ENCODE measurements around the gene NRP1.

NRP1 gene

DNA sequence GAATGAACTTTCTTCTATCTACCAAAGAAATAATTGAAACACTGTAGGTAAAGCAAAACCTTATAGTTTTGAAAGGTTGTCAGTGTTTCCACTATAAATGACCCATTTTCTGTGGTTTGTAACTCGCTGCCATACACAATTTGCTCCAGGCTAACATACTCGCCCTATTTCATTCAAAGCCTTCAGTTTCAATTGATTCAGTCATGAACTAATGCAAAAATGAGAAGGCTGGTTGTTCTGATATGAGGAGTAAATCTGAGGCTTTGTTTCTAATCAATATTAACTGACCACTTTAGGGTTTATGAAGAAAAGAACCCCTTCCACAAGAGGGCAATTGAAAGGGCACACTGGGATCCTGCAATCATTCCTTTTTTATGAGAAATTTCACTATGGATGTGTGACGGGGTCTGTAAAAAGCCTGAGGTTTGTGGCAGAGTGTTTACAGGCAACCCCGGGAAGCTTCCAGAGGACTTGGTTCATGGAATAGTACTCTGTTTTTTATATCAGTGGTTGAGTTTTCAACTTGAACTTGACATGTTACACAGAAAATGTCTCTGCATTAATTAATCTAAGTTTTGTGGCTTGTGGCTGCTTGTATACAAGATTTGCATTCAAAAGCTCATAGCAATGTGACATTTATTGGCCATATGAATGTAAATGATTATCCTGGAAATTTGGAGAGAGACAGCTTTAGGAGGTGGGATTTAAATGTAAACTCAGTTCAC is 133.2 kb downstream of the NRP1 start:
- no peak for DNase-seq

DNA sequence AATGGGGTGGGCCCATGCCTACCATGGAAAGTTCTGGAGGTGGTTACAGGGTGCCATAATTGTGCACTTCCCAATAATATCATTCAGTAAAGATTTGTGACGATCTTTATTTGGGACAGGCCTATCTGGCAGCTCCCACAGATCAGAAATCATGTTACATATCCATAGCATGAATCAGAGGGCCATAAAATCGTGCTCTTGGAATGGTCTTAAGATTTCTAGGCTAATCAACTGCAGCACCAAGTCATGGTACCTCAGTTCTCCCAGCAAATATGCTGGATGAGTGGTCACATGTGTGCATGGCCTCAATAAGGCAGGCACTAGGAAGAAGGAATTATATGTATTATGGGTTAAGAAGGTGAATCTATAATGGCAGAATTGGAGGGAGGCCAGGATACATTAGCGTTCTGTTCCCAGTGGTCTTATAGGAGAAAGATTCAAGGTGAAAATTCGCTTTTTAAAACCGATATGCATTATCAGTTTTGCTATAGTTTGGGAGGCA is 134.7 kb downstream of the NRP1 start:
- no peak for DNase-seq

DNA sequence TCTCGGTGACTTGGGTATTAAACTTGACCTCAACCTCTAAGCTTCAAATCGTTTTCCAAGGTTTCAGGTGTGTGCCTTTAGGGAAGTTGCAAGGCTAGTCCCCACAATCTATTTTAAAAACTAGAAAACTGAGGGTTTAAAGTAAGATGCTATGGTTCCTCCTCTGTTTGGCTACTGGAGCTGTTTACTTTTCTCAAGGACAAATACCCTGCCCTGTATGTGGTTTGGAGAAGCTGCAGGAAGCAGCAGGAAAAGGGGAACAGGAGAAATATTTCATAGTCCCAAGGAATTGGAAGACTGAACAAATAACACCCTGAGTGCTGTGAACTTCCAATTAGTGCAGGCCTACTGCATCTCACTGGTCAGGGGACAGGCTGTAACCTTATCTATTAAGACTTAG is 135.9 kb downstream of the NRP1 start:
- no peak for DNase-seq

DNA sequence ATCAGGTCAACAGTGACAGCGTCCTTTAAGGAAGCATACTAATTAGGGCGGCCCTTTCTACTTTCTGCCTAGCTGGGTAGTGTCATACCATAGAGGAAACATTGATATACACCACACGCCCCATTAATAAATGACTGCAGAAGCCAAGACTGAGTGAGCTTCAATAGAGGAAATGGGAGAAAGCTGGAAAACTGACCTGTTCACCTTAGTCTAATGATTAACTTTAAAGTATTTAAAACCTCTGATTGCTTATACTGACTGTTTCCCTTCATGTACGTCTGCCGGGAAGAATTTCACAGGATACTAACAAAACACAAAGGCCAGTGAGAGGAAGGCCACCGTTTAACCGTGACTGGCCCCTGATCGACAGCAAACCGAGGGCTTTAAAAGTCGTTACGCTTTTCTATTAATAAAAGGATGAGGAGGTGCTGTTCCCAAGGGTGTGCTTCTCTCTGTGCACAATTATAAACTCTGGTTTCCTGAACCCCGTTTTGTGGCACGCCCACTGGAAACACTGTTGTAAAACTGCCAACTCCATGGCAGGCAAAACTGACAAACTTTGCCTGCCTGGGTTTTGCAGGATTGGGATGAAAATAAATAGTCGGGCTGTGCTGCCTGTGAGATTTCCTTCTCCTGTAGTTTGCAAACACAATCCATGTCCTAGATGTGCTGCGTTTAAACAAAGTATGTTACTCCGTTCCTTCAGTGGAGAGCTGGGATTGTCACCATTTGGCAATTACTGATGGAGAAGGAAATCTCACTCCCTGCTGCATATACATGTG is 137.6 kb downstream of the NRP1 start:
- DNase-seq: no peak

DNA sequence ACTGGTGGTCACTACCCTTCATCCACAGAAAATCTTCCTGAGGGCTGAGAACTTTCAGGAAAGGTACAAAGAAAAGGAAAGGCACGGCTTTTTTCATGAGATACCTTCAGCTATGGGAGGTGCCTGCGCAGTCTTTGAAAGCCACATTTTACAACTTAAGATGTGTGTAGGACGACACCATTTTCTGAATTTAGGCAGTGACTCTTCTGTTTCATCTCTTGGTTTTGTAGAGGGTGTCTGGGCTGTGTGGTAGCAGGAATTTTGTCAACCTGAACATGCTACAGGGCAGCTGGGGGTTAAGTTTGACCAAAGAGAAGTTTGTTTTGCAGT is 138.1 kb downstream of the NRP1 start:
- DNase-seq: no peak

DNA sequence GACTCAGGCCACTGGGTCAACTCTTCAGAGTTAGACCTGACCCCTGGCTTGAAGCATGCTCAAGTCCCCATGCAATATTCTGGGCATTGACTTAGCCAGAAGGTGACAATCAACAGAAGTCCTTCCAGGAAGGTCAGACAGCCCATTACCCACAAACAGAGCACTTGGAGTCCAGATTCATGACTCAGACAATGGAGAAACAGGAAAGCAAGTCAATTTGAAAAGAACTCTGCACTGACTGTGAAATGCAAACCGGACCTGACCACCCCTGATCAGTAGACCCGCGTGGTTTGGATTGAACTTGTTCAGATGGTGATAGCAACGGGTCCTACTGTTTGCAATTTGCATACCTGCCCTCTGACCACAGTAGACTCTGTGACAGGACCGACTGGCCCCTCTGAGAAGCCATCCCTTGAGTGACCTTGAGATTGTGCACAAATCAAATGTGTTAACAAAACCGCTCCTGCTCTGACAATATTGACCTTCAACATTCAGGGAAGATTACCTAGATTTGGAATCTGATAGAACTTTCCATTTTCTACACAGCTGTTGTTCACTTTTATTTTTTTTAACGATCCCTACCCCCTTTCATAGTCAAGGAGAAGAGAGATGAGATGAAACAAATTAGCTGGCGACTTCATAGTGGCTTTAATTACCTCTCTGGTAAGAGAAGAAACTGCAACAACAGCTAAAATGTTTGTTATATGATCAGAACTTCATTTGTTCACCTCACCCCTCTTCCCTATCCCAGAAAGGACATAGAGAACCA is 138.7 kb downstream of the NRP1 start:
- no peak for DNase-seq

DNA sequence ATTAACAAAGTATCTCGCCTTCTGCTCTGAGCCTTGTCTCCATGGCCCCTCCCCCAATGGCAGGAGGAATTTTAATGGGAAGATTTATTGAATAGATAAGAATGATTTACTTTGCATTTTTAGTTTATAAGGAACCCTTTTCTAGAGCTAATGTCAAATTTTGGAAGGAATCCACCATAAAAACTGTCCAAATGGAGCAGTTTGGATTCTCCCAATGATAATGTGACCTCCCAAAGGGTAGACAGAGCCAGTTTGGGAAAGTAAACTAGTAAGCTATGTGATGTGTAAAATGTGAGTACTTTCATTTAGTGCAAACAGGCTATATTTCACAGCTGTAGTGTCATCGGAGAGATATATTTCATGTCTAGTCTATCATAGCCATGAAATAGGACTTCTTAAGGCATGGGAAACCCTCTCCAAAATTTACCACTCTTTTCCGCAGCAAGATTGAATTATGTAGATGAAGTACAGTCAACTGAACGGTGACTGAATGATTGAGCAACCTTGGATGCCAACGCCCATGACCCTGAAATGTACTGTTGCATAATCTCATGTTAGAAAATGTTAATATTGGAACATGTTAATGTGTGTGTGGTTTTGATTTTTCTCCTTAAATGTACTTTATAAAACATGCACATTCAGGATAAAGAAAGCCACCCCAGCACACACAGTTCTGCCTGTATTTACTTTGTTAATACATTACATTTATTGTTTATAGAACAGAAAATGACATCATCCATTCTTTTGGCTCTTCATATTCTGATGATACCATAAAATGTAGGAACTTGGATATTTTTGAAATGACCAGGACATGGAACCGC is 140.6 kb downstream of the NRP1 start:
- no peak for DNase-seq

DNA sequence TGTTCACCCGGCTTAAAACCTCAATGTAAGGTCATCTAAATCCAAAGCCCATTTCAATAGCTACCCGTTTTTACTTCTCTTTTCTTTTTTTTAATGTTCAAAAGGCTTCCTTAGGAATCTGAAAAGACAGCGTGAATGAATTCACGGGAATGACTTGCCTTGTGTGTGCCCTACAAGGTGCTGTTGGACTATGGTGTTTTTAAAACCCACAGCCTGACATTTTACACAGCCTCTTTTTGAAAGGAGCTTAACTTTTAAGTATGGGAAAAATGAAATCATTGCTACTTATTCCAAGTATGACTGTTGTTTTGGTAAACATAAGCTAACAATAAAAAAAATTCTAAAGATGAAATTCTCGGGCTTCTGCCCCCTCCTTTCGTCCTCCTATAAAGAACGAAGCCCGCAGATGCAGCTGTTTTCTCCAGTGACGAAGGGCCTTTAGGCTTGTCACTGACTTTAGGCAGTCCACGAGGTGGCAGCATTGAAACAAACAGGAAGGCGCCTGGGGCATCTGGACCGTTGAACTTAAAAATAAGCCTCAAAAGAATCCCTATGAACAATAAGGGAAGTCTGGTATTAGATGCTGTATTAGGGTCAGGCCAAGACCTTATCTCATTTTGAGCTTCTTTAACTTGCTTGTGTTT is 141.3 kb downstream of the NRP1 start:
- peak; percentile 73 for DNase-seq

DNA sequence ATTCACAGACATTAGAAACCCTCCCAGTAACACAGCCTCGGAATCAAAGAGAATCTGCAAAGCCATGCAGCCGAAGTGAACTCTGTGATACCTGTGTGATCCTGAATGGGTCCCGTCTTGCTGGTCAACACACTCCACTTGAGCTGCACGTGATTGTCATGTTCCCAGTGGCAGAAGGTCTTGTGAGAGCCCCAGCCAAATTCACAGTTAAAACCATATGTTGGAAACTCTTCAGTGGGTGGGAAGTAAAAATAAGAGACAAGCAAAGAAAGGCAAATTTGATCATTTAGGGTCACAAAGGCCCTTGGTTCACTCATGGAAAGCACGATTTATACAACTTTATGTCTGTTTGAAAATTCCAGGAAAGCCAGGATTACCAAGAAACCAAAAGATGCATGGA is 142.3 kb downstream of the NRP1 start:
- DNase-seq: no peak

DNA sequence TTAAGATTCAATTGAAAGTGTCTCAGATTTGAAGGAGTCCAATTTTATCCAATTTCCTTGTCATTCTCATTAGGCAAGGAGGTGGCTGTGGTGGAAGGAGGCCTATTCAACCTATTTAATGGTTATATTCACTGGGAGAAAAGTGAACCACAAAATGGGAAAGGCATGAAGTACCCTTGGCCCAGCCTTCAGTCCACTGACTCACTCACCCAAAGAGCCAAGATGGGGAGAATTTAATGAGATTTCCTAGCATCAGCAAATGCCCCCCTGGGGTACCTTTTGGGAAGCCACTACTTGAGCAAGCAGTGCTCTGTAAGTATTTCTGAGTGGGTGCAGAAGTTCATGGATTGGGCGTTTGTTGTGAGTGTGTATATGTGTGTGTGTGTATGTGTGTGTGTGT is 144.1 kb downstream of the NRP1 start:
- DNase-seq: no peak

DNA sequence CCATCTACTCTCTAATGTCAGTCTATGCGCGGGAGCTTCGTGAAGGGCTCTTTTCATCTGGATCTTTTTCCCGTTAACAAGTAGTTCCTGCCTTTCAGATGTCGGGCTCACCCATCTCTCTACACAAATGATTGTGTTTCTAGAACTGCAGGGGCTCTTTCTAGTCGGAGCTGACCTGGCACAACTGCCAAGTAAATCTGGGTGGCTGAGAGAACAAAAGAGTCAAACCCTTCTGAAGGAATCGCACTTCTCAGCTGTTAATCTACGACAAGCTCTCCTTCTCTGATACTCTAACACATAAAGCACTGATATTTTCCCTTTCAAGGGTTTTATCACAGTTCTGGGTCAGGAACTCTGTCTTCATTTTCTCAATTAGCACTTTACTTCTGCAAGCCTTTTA is 144.7 kb downstream of the NRP1 start:
- DNase-seq: no peak

DNA sequence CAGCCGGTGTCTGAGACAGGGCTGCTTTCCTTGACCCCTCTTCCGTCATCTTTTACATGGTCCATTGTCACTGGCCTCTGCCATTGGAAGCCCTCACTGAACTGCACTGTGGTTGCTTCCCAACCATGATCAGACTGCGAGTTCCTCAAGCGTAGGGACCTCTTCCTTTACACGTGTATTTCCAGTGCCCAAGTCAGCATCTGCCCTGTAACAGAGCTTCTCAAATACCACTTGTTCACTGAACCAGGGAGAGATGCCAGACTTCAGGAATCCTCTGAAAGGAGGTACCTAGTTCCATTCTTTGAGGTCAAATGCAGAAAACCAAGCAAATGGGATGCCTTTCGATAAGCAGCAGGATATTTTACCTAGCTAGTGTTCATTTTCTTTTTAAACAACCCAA is 145.1 kb downstream of the NRP1 start:
- DNase-seq: no peak

DNA sequence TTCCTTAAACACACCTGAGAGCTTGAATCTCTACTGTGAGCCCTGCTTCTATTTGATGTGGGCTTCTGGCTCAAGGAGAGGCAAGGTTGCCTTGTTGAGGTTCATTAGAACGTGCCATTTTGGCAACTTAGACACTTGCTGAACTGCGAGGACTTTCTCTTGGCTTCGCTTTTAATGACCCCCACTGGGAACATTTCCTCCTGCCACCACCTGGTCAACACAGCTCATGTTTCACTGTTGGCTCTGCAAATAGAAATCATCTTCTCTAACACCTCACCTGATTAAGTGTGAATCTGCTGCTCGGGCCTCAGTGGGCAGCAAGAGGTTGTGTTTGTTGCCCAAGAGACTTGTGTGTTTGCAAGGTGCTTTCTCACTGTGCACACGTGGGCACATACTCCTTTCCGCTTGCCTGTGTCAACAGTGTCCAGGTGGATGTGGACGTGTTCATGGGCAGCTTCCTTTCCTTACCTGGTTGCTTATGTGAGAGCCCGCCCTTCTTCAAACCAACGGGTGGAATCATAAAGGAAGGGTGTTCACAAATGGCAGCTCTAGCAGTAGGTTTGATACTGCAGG is 147.0 kb downstream of the NRP1 start:
- DNase-seq: no peak

DNA sequence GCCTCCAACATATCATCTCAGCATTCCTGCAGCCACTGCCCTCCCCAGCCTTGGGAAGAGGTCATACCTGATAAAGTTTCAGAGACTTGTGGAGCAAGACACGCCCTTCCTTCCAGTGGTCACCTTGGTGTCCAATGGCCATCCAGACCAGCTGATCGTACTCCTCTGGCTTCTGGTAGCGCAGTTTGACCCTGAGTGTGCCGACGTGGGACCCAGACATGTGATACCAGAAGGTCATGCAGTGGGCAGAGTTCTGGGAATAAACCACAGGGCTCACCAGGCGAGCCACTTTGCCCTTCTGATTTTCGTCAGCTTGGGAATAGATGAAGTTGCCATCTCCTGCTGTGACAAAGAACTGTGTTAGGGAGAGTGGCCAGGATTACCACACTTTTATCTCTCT is 148.3 kb downstream of the NRP1 start:
- DNase-seq: no peak

DNA sequence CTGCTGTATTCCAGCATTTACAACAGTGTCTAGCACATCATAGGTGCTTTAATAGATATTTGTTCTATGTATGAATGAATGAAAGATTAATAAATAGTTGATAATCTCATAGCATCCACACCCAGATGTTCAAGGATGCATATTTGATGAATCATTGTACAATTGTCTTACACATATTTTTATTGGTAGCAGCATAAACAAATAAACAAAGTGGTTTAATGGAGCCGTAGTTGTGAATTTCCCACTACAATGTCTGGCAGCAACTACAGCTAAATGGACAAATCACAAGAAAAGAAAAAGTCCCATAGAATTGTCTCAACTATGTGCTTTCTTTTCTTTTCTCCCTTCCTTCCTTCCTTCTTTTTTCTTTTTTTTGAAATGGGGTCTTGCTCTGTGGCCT is 150.8 kb downstream of the NRP1 start:
- DNase-seq: no peak

DNA sequence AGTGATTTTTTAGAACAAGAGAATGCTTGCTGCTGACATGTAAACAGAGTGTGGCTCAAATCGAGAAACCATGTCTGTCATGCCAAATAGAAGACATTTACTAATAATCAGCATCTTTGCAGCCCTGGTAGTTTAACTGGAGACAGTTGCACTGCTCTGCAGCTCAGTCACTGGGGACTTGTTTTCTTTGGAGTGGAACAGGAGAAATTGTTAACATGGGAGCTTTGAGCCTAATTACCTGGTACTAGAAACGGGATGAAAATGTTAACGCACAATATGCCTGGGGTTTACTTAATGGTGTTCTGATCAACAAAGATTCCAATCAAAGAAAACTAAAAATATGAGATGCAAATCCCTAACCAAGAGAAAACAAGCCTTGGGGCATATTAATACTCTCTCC is 153.5 kb downstream of the NRP1 start:
- no peak for DNase-seq

DNA sequence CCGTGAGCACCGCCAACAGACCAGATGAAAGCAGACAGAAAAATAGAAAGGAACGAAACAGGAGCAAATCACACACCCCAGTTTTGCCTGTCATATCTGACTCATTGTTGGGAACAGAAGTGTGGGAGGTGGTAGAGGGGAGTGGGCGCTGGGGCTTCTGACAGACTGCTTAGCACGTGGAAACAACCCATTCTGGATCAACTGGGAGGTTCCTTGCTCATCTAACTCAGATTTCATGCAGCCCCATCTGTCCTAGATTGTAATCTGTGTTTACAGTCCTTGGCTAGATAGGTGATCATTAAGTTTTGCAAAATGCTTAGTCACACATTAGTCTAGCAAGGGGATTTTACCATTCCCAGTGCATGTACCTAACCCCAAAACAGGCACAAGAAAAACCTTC is 154.1 kb downstream of the NRP1 start:
- no peak for DNase-seq

DNA sequence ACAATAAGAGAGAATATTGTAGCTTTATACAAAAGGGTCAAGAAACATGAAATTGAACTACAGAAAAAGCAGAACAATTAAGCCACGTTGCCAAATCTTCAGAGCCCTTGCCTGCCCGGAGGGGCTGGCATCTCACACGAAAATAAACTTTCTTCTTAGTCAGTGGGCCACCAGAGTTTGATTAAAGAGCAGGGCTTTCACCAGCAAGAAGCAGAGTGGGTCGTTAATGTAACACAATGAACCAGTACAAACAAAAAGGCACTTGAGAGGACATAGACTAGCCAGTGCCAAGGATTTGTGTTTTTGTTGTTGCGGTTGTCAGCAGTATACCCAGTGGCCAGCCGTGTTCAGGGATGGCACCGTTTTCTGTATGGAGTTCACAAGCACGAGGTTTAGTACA is 155.4 kb downstream of the NRP1 start:
- DNase-seq: no peak

DNA sequence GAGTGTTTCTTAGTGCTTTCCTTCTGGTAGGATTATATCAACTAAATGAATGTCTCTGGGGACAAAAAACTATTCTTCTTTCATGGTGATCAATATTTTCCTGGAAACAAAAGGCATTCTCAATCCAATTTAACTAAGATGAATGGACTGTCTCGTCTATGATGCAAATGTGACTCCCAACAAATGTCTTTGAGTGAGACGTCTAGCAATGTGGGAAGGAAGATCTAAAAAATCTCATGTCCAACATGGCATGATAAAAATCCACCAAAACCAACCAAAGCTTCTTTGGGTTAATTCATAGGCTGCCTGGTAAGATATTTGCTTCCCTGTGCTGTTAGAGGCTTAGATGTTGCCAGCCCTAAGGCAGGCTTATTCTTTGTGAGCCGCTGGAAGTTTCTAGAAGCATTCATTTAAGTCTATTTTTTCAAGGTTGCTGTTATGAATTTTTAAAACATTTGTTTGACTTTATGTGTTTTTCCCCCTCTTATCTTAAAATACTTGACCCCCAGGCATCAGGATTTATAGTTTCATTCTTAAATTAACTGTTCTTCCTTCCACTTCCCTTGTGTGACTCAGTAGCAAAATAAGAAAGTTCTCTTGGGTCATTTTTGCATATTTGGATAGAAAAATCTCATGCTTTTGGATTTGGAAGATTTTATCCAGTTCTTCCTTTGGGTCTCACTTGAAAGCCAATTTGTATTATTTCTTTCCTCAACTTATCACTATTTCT is 156.3 kb downstream of the NRP1 start:
- DNase-seq: no peak

DNA sequence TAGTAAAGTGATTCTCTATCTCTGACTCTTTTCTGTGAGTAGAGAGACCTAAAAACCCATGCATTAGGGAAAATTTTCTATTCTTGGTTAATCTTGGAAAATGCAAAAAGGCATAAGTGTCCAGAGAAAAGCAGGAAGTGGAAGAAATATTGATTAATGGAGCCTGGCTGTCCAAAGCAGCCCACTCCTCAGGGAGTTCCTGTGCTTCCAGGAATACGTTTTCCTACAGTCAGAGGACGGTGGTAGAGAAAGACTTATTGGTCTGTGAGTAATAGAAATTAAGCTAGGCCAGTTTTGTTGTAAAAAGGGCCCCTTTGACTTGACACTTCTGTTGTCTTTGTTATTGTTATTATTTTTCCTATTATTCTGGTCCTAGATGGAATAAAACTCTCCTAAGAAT is 157.8 kb downstream of the NRP1 start:
- no peak for DNase-seq

DNA sequence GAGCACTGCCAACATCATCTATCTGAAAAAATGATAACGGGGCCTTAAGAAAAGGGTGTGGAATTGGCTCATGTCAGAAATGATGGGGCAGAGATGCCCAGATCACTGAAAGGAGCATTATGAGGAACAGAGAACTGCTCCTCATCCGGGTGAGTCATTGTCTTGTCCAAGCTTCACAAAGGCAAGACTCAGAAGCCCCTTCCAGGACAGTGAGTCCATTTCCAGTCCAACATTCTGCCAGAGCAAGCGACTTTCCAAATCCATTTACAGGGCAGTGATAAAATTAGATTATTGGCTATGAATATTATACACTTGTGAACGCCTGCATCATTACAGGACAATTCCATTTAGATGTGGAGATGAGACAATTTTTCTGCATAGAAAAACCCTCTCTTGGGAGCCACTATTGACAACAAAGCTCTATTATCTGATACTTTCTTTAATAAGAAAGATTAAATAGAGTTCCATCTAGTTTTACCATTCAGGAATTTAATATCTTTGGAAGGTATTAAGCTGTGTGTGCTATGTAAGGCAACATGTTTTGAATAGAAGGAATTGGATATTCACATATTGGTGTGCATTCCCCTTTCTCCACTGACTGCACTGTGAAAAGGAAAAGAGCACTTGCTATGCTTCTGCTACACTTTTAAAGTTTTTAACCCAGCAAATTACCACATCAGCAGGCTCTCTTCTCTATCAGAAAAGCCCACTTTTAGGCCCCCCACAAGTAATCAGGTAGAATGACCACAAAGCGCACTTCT is 159.6 kb downstream of the NRP1 start:
- no peak for DNase-seq
